Measurements from ENCODE around the gene NFIA.
"Not testable (repeated sequence)": the region's sequence is repeated elsewhere in the genome, so short reads cannot be mapped to it uniquely, and the experiment has no call there.

NFIA gene

DNA sequence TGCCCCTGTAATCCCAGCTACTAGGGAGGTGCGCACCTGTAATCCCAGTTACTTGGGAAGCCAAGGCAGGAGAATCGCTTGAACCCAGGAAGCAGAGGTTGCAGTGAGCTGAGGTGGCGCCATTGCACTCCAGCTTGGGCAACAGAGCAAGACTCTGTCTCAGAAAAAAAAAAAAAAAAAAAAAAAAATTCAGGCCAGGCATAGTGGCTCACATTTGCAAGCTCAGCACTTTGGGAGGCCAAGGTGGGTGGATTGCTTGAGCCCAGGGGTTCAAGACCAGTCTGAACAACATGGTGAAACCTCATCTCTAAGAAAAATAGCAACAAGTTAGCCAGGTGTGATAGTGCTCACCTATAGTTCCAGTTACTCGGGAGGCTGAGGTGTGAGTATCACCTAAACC is 20.8 kb upstream of the NFIA start:
- DNase-seq = not testable (repeated sequence)

DNA sequence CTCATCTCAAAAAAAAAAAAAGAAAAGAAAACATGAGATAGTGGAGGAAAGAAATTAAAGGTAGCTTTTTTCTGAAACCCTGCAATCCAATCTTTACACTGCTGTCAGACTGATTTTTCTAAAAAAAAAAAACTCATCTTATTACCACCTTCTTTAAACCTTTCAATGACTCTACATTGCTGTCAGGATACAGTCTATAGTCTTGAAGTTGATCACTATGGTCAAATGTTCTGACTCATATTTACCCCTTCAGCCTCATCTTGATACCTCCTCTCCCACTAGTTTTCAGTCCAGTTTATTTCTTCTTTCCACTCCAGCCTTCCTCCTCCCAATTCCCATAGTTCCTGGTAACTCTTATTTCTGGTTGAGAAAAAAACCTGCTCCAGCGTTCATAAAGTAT is 17.7 kb upstream of the NFIA start:
- no peak for DNase-seq

DNA sequence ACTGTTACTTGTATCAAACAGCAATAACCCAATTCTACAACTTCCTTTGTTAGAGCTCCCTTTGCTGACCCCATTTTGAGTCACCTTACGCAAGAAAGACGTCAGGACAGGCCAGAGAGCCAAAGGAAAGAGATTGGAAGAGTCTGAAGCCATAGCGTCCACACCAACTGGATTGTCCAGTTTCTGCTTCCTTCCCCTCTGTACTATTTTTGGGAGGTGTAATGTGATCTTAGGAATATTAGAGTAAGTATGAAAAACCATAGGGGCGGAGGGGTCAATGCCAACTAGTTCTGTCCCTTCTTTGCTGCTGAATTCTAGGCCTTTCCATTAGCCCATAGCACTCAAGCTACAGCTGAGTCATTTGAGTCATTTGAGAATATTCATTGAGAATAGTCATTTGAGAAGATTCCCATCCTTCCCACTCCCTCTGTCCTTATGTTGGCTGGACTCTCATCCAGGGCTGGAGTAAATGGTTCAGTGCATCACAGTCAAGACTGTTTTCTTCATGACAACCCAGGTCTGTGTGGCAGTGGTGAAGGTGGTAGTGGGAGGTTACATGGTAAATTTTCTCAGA is 14.8 kb upstream of the NFIA start:
- no peak for DNase-seq

DNA sequence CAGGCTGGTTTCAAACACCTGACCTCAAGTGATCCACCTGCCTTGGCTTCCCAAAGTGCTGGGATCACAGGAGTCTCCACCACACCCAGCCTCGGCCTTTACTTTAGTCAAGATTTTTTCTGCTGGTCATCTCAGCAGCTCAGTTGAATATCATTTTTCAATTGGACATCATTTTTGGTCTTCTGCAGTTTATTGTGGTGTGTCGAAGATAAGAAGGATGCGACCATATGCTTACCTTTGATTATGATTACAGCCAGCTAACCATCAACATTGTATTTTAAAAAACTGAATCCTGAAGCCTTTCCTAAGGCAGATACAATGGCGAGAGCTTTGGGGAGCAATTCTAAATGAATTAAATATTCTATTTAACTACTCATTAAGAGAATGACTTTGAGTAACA is 12.3 kb upstream of the NFIA start:
- no peak for DNase-seq

DNA sequence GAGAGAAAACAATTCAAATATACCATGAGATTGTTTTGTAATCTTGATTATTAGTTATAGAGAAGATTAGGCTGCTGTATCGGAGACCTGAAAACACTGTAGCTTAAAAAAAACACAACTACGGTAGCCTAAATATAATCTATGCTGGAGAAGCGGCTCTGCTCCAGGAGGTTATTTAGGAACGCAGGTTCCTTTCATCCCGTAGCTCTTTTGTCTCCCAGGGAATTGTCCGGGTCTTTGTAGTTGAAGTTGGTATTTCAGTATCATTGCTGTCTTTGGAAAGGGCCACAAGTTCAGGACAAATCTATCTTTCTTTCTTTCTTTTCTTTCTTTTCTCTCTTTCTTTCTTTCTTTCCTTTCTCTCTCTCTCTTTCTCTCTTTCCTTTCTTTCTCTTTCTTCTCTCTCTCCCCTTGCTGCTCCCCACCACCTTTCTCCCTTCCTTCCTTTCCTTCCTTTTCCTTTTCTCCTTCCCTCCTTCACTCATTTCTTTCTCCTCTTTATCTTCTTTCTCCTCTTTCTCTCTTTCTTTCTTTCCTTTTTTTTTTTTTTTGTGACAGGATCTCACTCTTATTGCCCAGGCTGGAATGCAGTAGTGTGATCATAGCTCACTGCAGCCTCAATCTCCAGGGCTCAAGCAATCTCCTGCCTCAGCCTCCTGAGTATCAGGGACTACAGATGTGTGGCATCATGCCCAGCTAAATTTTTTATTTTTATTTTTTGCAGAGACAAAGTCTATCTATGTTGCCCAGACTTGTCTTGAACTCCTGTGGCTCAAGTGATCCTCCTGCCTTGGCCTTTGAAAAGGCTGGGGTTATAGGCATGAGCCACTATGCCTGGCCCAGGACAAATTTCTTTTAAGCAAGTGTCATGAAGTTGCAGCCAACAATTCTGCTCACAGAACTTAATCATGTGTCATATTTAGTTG is 10.9 kb upstream of the NFIA start:
- DNase-seq = no peak

DNA sequence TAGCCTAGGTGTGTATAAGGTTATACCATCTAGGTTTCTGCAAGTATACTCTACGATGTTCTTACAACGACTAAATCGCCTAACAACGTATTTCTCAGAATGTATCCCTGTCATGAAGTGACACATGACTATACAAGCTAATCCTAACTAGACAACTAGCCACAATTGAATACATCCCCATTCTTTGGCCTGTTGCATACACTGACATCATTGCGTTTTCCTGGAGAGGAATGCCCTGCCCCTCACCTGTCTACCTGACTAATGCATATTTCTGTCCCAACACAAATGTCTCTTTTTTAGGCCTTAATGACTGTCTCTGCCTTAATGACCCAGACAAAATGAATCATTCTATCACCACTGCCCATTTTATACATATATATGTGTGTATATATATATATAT is 8.5 kb upstream of the NFIA start:
- DNase-seq = no peak

DNA sequence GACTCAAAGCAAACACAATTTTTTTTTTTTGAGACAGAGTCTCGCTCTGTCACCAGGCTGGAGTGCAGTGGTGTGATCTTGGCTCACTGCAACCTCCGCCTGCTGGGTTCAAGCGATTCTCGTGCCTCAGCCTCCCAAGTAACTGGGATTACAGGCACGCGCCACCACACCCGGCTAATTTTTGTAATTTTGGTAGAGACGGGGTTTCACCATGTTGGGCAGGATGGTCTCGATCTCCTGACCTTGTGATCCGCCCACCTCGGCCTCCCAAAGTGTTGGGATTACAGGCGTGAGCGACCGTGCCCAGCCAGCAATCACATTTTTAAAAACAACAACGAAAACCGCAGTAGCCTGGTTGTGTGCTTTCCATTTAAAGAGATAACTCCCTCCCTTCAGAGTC is 6.5 kb upstream of the NFIA start:
- DNase-seq = not testable (repeated sequence)

DNA sequence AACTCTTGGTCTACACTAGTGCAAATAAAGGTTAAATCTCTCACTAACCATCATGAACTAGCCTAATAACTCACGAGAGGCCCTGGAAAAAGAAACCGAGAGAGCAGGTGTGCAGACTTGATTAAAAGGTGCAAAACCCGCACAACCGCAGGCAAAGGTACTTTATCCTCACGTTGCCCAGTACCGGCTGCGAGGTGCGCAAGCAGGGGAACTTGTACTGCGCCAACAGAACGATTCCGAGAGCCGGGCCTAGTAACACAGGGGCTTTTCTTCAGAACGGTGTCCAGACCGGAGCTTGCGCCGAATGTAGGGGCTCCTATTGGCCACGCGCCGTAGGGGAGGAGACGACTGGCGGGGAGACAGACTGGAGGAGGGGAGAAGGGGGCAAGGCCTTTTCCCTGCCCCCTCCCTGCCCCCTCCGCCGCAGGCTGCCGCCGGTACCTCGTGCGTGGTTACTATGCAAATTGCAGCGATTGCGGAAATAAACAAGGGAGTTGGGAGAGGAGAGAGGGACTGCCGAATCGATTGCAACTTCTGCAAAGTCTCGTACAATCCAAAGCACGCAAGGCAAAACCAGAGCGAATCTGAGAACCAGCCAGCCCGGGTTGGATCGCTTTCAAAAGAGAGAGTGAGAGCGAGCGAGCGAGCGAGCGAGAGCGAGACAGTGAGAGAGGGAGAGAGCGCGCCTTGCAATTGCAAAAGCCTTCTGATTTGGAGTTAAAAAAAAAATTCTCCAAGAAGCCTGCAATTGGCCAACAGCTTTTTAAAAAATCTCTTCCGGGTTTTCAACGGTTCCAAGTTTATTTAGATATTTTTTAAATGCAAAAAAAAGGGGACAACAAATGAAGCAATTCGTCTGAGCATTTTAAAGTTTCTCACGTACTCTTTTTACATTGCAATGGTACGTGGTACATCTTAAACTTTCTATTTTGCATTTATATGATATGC is 5.4 kb upstream of the NFIA start:
- DNase-seq = peak; percentile 69

DNA sequence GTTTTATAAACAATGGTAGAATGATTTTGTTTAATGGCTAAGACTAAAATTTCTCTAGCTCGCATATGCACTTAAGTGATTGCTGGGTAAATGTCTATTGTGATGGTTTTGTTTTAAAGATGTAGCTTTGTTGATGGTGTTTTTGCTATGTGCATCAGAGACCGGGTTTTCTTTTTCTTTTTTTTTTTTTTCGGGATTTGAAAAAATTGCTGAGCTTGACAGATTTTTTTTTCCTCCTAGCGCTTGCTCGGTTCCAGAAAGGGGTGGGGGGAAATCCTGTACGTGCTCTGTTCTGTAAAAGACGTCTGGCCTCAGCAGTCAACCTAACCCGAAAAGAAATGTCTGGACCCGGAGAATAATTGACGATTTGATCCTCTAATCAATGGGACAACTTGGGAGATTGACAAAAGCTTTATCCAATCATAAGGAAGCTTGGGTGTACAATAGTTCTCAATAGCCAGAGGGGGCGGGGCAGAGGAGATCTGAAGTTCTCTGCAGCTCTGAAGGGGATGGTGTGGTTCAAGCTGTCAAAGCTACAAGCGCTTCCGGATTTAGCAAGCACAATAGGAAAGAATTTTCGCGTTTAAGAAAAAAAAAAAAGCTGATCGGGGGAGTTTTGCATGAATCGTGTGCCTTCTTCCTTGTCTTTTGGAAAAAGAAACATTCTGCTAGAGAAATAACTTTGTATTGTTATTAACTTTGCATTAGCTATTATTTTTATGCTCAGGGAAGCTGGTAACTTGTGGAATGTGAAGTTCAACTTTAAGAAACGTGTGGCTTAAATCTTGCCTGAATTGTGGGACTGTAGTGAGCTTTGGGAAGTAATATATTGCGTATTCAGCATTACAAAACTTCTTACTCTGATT is 4.5 kb upstream of the NFIA start:
- DNase-seq = peak; percentile 90

DNA sequence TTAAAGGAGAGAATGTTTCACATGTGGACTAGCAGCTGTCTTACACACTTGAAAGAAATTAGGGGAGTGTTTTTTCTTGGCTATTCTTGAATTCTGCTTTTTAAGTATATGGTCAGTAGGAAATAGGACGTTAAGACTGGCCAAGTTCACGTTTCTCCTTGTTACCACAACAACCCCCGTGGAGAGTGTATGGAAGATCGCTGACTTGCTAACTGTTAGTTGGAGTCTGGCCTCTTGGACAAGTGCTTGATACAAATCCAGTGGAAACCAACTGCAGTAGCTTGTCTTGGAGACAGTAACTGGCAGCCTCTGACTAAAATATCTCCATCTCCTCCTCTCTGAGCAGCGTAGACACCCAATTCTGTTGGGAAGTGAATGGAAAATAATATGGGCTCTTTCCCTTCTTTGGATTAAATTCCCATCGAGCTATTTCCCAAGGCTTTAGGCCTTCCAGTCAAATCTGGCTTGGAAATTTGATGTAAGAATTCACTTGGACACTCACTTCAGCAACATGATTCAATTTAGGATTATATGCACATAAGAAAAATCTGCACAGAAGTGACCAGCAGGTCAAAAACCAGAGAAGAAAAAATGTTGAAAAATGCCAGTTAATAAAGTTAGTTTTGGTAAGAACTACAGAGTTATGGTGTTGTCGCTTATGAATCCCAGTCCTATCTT is 3.6 kb upstream of the NFIA start:
- DNase-seq = no peak

DNA sequence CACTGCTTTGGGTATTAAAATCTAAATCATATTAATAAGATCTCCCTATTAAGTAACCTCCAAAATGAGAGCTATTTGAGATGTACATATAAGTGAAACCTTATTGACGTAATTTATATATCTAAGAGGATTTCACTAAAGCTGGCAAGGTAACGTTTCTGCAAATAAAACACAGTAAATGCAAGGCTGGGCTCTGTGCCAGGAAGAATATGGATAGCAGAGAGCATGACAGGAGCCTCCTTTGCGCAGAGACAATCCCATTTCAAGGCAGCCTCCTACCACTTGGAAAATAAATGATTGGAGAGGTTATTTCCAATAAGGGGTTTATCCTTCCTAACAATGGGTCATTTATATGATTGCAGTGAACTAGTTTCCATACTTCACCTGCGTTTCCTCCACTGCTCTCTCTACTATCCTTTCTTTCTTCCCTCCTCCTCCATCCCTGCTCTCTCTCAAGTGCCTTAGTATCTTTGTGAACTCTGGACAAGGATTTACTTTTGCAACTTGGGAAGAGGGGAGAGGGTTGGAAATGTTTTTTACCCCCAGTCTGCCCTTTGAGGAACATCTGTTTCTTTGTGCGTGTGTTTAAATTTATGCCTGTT is 3.0 kb upstream of the NFIA start:
- DNase-seq = no peak

DNA sequence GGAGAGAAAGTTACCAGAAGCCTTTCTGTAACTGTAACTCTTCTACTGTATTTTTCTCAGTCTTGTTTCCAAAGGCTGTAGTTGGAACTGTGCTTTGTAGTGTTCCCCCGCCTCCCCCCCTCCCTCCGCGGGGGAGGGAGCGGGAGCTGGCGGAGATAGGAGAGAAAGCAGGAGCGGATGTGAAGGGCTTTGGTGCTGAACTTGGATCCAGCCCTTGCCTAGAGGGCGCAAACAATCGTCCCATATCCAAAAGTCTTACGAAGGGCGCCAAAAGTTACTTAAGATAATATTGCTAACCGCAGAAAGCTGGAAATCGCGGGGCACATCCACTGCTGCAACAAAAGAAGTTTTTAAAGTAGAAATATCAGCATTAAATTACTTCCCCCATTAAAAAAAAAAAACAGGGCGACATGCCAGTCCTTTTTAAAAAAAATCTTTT is 2.4 kb upstream of the NFIA start:
- no peak for DNase-seq

DNA sequence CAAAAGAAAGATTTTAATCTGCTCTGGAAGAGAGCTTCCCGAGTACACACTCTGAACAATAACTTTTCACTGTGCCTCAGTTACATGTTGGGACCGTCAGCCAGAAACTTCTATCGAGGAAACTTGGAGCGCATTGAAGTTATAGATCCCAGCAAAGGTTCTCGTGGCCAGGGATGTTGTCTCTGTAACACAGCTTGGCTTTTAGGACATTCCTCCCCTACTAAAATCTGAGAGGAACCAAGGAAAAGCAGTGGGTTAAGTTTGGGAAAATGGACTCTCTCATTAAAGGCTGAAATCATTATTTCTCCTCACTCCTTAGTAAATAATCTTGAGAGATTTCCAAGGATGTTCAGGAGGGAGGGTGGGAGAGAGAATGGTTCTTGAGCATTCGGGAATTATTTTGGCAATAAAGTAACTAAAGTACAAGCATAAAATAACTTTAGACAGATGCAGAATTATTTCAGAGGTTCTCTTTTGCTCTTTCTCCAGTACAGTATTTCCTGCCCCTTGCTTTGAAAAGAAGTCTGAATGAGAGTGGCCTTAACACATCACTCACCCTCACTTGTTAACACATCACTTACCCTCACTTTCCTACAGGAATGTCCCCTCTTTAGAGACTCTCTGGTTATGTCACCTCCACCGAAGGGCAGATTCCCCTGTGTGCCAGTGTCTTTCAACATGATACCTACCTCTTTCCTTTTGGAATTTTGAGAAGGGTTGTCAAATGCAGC is 1.8 kb upstream of the NFIA start:
- no peak for DNase-seq

DNA sequence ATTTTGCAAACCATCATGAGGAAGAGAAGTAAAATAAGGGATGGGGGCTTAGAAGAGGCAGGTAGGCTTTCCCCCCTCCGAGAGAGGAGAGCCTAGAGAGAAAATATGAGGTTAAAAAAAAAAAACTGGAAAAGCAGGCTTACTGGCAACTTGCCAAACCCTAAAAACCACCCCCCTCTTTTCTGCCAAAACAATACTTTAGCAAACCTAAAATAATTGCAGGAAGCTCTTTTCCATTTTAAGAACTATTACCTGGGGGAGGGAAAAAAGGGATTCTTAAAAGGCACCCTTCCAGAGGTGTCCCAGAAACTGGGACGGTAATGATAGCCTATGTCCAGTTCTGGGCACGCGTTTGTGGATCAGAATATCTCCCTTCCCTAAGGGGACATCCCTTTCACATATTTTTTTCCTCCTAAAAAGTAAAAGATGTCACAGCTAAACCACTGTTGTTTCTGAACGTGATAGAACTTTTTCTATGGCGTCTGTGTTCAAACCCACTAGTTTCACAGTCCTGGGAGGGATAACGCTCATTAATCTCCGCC is 1.1 kb upstream of the NFIA start:
- DNase-seq = no peak

DNA sequence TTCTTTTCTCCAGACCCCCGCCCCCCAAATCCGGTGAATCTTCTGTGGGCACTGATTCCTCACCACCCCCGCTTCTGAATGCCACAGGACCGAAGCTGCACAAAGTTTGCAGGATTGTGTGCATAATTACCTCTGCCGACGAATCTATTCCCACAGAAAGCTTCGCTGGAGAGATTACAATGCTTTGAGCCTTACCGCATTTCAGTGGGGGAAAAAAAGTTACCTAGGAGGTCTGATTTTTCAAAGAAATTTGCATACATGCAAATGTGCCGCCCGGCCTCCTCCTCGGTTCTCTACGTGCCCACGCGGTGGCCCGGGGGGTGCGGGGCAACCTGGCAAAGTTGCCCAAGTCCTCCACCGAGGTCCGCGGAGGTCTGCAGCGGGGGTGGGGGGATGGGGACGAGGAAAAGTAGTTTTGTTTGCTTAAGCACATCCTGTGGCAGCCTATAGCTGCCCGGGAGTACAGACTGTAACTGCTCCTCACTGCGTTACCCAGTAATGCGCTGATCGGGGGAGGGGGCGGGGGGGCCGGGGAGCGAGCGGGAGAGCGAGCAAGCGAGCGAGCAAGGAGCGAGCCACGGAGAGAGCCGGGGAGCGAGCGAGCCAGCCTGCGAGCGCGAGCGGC is 563 bp upstream of the NFIA start:
- peak; percentile 69 for DNase-seq

DNA sequence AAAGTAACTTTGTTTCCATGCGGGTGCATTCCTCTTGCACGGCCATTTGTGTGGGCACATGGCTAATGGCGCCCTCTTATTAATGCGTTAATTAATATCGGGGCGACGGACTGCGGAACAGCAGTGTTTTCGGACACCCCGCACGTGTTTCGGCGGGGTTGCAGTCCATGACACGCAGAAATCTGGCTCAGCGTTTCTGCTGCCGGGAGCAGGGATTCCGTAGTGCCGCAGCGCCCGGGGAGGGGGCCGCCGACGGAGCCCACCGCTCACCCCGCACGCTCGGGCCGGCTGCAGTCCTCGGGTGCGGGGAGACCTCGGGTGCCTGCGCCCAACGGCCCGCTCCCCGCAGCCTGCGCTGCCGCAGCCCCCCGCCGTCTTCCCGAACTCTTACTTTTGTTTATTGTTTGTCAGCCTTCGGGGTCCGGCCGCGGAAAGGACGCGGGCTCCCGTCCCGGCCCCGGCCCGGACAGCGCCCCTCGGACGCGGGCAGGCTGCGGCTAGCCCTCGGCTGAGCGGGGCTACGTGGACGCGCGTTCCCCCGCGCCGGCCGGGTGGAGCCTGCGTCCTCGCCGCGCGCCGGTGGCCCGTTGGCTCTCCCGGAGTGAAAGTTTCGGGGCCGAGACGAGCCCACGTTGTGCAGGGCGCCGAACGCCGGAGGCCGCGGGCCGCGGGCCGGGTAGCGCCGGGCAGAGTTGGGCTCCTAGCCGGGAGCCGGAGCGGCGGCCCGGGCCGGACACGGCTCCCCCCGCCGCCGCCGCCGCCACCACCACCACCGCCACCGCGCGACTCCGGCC is 849 bp downstream of the NFIA start:
- DNase-seq = peak; percentile 23

DNA sequence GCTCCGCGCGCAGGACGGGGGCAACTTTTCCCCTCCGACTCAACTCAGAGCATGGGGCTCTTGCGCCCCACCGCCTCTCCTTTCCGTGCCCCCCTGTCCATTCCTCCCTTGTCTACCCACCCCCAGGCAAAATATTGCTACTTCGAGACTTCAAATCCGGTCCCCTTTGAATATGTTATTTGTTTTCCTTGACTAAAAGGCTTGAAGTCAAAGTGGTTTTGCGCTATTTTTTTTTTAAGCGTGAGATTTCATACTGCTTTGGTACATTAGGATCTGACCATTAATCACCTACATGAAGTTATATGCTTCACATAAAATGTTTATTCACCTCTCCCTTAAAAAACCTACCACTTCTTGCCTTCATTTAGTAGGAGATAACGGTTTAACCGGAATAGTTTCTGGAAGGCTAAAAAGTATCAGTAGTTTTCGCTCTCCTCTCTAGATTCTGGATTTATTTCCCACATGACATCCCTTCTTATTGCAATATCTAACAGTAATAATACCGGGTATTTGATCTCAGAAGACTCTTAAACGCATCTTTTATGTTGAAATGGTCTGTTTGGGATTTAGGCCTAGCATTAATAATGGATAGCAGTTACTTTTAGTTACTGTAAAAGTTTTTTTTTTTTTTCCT is 1.6 kb downstream of the NFIA start:
- DNase-seq = no peak

DNA sequence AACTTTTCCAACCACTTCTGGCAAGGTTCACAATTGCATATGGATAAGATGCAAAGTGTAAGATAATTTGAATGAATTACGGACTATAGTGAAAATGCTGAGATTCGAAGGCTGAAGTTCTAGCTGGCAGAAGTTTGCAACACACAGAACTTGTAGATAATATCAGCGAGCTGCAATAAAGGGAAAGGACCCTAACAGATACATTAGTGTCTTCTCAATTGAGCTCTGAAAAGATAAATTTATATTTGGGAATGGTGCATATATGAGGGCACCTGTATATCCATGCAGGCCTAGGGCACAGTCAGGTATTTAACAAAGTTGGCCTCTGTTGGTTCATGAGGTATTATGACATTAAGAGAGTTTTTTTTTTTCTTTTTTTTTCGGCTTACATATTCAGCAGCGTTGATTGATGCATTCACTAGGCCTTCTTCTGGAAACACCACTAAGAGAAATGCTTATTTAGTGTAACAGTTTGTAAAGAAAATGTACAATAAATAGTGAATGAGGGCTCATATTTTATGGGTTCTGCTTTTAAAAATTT is 2.2 kb downstream of the NFIA start:
- no peak for DNase-seq

Data from activated naive CD4-positive, alpha-beta T cell treated with anti-CD3 and anti-CD28 coated beads, Interleukin-2, amount 50 U/mL, for 16 hours (primary cell).